ENCODE results near the gene PCDHGA8.
"Not testable (repeated sequence)": the region's sequence is repeated elsewhere in the genome, so short reads cannot be mapped to it uniquely, and the experiment has no call there.

DNA sequence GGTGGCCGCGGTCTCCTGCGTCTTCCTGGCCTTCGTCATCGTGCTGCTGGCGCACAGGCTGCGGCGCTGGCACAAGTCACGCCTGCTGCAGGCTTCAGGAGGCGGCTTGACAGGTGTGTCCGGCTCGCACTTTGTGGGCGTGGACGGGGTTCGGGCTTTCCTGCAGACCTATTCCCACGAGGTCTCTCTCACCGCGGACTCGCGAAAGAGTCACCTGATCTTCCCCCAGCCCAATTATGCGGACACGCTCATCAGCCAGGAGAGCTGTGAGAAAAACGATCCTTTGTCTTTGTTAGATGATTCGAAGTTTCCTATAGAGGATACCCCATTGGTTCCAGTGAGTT is 22.8 kb downstream of the PCDHGA8 start:
- not testable (repeated sequence) for TF ChIP-seq CTCF (IDR thresholded peaks at IDR 0.05; ENCODE audit: low read depth, low read length, poor library complexity, severe bottlenecking); EZH2phosphoT487 (IDR thresholded peaks at IDR 0.05; ENCODE audit: borderline replicate concordance, low read length)

All from DOHH2 (cell line).